ENCODE data around the gene ILF2. TPM values are rescaled to one million over a fixed set of nuclear protein-coding genes. Genes with fewer than 3 reads are reported as not detected.

Gene ILF2
- total and polyA plus RNA-seq, 7 donors: 59.8 to 166 (median 88.3) TPM

DNA sequence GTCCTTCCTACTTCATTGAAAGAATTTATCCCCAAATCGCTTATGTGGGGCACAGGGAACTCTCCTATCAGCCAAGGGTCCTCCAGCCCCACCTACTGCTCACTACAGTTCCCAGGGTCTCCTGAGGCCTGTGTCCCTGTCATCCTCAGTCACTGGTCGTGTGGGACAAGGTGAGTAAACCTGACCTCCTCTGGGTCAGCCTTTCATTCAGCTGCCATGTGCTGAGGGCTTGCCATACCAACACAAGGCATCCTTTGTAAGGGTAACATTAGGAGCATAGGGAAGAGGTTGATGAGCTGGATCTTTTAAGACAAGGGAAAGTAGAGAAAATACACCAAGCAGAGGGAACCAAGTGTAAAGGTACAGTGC, 23.5 kb downstream of the ILF2 start:
- Histone ChIP-seq H3K36me3 (peaks cover 20 to 48% (median 33%) of the 10 kb centered on the region in 4 donors), H3K9me3 (no peaks in the 10 kb centered on the region), H3K27me3 (no peaks in the 10 kb centered on the region), H3K4me1 (peaks cover 0 to 14% (median 9%) of the 10 kb centered on the region in 4 donors), H3K4me3 (no peak overlapping the region), H3K27ac (peak overlapping the region in 1 of 4 donors; percentile 23)
- 51 to 66% methylated on average over 2 of the region's 2 CpGs for WGBS, 2 donors
- TF ChIP-seq EP300 (IDR thresholded peaks at IDR 0.05) (no peak), POLR2AphosphoS5 (IDR thresholded peaks at IDR 0.05) (peak in 2 of 4 donors; percentile 30 to 52), POLR2A (IDR thresholded peaks at IDR 0.05) (no peak)
- TF ChIP-seq, protein P1, sequence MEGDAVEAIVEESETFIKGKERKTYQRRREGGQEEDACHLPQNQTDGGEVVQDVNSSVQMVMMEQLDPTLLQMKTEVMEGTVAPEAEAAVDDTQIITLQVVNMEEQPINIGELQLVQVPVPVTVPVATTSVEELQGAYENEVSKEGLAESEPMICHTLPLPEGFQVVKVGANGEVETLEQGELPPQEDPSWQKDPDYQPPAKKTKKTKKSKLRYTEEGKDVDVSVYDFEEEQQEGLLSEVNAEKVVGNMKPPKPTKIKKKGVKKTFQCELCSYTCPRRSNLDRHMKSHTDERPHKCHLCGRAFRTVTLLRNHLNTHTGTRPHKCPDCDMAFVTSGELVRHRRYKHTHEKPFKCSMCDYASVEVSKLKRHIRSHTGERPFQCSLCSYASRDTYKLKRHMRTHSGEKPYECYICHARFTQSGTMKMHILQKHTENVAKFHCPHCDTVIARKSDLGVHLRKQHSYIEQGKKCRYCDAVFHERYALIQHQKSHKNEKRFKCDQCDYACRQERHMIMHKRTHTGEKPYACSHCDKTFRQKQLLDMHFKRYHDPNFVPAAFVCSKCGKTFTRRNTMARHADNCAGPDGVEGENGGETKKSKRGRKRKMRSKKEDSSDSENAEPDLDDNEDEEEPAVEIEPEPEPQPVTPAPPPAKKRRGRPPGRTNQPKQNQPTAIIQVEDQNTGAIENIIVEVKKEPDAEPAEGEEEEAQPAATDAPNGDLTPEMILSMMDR (IDR thresholded peaks at IDR 0.05): no peak
- intact Hi-C loops (cut with DNase I): no loop called here
- DNase-seq: no peak

DNA sequence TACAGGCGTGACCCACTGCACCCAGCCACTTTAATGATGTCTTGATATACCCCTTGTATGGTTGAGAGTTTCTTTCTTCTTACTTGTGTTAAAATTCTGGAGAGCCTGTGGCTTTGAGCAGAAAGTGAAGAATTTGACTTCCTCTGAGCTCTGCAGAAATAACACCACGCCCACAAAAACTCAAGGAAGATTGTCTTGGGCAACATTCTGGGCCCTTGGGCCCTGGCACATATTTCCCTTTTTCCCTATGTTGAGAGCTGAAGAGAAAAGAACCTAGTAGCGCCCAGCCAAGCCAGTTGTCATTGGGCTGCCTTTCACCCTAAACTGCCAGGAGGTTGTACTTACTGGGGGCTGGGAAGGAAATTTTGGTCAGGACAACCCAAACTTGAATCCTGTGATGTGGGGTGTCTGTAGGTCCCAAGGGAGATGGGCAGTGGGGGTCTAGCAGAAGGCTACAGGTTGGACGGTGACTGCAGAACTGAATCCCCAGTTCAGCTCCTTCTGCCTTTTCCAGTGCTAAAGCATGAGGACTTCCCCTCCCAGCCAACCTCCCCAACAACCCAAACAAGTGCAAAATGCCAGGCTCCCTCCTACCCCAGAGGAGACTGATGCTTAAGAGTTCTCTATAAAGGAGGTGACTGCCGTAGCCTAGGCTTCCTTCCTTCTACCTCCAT, 24.0 kb downstream of the ILF2 start:
- H3K27me3 ChIP-seq: no peaks in the 10 kb centered on the region
- no peak for DNase-seq
- H3K27ac ChIP-seq: peak overlapping the region in 1 of 4 donors; percentile 23
- intact Hi-C loops (cut with DNase I): no loop called here
- H3K4me3 ChIP-seq: no peak overlapping the region
- H3K9me3 ChIP-seq: no peaks in the 10 kb centered on the region
- TF ChIP-seq POLR2A (IDR thresholded peaks at IDR 0.05): no peak
- peaks cover 23 to 53% (median 38%) of the 10 kb centered on the region in 4 donors for H3K36me3 ChIP-seq
- WGBS, 2 donors: 86 to 91% methylated on average over 5 of the region's 5 CpGs
- peaks cover 0 to 14% (median 9%) of the 10 kb centered on the region in 4 donors for H3K4me1 ChIP-seq

DNA sequence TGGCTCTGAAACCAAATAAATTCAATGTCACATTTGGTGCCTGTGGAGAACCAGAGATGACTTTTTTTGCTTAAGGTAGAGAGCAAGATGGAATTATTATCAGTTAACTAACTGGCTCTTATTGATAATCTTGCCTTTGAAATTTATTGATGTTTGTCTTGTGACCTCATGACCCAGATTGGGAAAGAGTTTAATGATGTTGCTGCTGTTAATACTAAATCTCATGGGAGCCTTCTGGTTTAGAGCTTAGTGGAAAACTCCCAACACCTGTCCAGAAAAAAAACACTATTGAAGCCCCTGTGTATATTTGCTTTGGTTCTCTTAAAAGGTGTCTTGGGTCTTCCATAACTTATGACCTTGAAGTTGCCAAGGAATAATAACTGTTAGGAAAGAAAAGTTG, 27.0 kb downstream of the ILF2 start:
- H3K9me3 ChIP-seq: no peaks in the 10 kb centered on the region
- no peaks in the 10 kb centered on the region for H3K27me3 ChIP-seq
- H3K27ac ChIP-seq: peak overlapping the region in 1 of 4 donors; percentile 34
- TF ChIP-seq EP300 (IDR thresholded peaks at IDR 0.05) (no peak), POLR2AphosphoS5 (IDR thresholded peaks at IDR 0.05) (no peak), POLR2A (IDR thresholded peaks at IDR 0.05) (no peak)
- TF ChIP-seq, protein P1 (IDR thresholded peaks at IDR 0.05): no peak
- intact Hi-C loops (cut with DNase I): no loop called here
- peaks cover 0 to 19% (median 9%) of the 10 kb centered on the region in 4 donors for H3K4me1 ChIP-seq
- DNase-seq: no peak
- no peak overlapping the region for H3K4me3 ChIP-seq
- H3K36me3 ChIP-seq: peaks cover 34 to 83% (median 64%) of the 10 kb centered on the region in 4 donors

DNA sequence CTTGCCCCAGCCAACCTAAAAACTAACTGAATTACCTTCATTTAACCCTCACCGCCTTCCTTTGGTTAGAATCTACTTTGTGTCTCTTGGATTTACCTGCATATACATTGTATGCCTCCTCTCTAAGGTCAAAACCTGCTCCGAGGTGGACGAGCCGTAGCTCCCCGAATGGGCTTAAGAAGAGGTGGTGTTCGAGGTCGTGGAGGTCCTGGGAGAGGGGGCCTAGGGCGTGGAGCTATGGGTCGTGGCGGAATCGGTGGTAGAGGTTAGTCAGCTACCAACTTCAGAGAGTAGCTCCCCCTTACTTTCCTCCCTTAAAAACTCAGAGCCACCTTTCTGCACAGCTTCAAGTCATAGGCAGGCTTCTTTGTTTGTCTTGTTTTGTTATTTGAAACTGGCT, 27.7 kb downstream of the ILF2 start:
- H3K4me1 ChIP-seq: peaks cover 0 to 19% (median 9%) of the 10 kb centered on the region in 4 donors
- TF ChIP-seq EP300 (IDR thresholded peaks at IDR 0.05) (no peak), POLR2A (IDR thresholded peaks at IDR 0.05) (no peak), POLR2AphosphoS5 (IDR thresholded peaks at IDR 0.05) (no peak)
- TF ChIP-seq, protein P1 (IDR thresholded peaks at IDR 0.05): no peak
- 93 to 95% methylated on average over 11 of the region's 11 CpGs for WGBS, 2 donors

DNA sequence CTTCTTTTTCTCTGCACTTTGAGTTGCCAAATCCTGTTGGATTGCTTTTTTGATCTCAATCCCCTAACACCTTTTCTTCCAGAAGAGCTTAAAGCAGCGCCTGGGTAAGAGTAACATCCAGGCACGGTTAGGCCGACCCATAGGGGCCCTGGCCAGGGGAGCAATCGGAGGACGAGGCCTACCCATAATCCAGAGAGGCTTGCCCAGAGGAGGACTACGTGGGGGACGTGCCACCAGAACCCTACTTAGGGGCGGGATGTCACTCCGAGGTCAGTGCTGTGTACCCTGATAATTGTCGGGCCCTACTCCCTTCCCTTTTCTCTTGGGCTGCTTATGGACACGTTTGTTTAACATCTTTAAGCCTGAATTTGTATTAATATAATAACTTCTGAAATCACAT, 28.6 kb downstream of the ILF2 start:
- Histone ChIP-seq H3K27me3 (no peaks in the 10 kb centered on the region), H3K27ac (no peak overlapping the region), H3K4me1 (peaks cover 0 to 27% (median 14%) of the 10 kb centered on the region in 4 donors), H3K36me3 (peaks cover 44 to 100% (median 72%) of the 10 kb centered on the region in 4 donors), H3K9me3 (no peaks in the 10 kb centered on the region), H3K4me3 (no peak overlapping the region)
- DNase-seq: no peak
- TF ChIP-seq EP300 (IDR thresholded peaks at IDR 0.05) (no peak), POLR2AphosphoS5 (IDR thresholded peaks at IDR 0.05) (no peak), POLR2A (IDR thresholded peaks at IDR 0.05) (no peak)
- TF ChIP-seq, protein P1 (IDR thresholded peaks at IDR 0.05): no peak
- intact Hi-C loops (cut with DNase I): no loop called here
- WGBS, 2 donors: 90 to 91% methylated on average over 11 of the region's 11 CpGs

More for the DNA sequence above, 27.7 kb downstream of the ILF2 start:
- Histone ChIP-seq H3K4me3 (no peak overlapping the region), H3K9me3 (no peaks in the 10 kb centered on the region), H3K27me3 (no peaks in the 10 kb centered on the region), H3K27ac (no peak overlapping the region), H3K36me3 (peaks cover 39 to 91% (median 66%) of the 10 kb centered on the region in 4 donors)
- no peak for DNase-seq
- intact Hi-C loops (cut with DNase I): no loop called here
